AG10803 (cell line): ENCODE data around the gene ZNF346.
"Not testable (repeated sequence)": the region's sequence is repeated elsewhere in the genome, so short reads cannot be mapped to it uniquely, and the experiment has no call there.

ENCODE experiments used
- DNase-seq: peaks from one replicate; pipeline ENCODE4 v3.0.0; 2010; ENCODE audit warnings: low read depth
- H3K4me3 ChIP-seq: 2 replicates; pipeline ENCODE4 v1.5.1; 2011; ENCODE audit warnings: mild to moderate bottlenecking, low read length, control low read depth
- TF ChIP-seq, protein P1 (sequence below): conservative IDR thresholded peaks from 2 replicates; pipeline ENCODE4 v1.5.1; 2011; ENCODE audit warnings: mild to moderate bottlenecking, low read length, control low read depth, inconsistent platforms

Gene ZNF346

DNA sequence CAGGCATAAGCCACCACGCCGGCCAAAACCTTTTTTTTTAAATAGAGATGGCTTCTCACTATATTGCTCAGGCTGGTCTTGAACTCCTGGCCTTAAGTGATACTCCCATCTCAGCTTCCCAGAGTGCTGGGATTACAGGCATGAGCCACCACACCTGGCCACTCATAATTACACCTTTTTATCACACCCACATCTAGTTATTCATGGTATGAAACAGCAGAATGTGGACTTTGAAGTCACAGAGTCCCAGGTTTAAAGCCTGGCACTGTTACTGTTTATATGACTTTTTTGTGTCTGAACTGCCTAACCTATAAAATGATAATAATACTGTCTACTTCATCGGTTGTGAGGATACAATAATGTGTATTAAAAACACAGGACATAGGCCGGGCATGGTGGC, 23.1 kb downstream of the ZNF346 start:
- no peak overlapping the region for H3K4me3 ChIP-seq
- TF ChIP-seq, protein P1, sequence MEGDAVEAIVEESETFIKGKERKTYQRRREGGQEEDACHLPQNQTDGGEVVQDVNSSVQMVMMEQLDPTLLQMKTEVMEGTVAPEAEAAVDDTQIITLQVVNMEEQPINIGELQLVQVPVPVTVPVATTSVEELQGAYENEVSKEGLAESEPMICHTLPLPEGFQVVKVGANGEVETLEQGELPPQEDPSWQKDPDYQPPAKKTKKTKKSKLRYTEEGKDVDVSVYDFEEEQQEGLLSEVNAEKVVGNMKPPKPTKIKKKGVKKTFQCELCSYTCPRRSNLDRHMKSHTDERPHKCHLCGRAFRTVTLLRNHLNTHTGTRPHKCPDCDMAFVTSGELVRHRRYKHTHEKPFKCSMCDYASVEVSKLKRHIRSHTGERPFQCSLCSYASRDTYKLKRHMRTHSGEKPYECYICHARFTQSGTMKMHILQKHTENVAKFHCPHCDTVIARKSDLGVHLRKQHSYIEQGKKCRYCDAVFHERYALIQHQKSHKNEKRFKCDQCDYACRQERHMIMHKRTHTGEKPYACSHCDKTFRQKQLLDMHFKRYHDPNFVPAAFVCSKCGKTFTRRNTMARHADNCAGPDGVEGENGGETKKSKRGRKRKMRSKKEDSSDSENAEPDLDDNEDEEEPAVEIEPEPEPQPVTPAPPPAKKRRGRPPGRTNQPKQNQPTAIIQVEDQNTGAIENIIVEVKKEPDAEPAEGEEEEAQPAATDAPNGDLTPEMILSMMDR, result no peak
- DNase-seq, result no peak

DNA sequence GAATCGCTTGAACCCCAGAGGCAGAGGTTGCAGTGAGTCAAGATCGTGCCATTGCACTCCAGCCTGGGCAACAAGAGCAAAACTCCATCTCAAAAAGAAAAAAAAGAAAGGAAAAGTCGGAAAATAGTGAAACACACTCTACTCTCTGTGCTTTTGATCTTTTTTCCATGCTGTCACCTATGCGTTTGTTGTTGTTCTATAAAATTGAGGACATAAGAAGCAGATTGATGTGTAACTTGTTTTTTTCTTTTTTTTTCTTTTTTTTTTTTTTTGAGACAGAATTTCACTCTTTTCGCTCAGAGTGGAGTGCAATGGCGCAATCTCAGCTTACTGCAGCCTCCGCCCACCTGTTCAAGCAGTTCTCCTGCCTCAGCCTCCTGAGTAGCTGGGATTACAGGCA, 26.0 kb downstream of the ZNF346 start:
- DNase-seq, H3K4me3 ChIP-seq: not testable (repeated sequence)

DNA sequence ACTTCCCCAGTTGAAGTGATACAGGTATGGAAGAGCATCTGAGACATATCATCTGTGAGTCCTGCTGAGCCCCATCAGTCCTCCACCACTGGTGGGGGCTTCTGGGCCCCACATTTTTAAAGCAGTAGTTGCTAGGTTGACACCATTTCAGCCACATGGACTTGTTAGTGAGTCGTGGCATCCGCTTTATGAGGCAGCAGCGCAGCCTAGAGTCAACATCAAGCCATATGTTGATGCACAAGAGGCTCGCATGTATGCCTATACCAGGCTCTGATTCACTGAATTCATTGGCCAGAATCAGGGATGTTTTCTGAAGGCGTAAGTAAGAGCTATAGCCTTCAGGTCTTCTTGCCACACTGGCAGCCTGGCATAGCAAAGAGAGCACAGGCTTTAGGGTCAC, 26.8 kb downstream of the ZNF346 start:
- H3K4me3 ChIP-seq, result no peak overlapping the region
- TF ChIP-seq, protein P1, result no peak
- no peak for DNase-seq

DNA sequence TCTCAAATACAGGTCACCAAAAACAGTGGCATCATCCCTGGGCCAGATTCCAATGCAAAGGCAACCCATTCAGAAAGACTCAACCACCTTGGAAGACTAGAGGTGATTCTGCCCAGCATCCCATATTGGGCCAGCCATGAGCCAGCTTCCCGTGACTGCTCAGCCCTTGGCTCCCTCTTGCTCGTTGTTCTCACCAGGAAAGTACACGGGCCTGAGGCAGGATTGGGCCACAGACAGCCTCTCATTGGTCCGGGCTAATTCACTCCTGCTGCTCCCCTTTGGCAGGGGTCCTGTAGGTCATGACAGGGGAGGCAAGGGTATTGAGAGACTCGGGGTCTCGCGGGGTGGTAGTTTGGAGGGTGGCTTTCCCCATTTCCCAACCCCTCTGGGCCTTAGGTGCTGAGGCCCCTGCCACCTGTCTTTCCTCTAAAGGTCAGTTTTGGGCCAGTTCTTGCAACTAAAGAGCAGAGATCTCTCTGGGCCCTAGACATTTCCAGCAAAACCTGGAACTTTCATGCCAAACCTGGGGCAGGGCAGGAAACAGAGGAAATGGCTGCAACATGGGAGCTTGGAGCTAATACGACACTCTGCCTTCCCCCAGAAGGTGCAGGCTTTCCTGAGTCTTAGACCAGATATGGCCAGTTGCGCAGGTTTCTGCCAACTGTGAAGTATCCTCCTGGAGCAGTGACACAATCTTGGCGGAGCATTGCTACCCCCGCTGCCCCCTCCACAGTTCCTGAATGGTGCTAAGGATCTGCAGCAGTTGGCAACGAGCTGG, 42.2 kb downstream of the ZNF346 start:
- H3K4me3 ChIP-seq, result no peak overlapping the region
- TF ChIP-seq, protein P1, result no peak
- no peak for DNase-seq

DNA sequence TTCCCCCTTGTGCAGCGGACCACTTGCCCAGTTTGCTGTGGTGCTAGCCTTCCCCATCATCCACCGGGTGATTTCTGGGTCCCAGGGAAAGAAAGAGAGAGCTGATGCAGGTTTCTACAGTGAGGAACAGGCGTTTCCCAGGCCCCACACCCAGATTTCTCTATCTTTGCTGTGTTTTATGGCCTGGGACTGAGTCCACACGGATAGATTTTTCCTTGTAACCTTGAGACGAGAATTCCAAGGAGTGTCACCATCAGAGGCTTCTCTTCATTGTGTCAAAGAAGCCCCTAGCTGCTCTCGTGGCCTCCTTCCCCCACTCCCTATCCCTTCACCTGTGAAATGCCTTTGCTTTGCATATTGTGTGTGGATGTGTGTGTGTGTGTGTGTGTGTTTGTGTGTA, 43.0 kb downstream of the ZNF346 start:
- TF ChIP-seq, protein P1, result no peak
- DNase-seq, result no peak
- H3K4me3 ChIP-seq, result no peak overlapping the region

DNA sequence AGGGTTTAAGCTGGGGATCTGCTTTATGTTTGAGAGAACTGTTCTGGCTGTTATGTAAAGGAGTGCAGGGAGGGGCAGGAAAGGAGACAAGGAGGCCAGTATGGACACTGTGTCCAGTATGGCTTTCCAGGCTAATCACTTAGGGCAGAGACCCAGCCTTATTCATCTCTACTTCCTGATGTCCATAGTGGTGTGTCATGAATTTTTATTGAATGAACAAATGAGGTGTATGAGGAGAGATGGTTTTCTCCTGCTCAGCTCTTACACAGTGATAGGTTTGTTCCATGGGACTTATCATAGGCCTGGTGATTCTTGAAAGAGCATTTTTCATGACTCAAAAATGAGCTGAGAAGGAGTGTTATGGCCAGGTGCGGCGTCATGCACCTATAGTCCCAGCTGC, 43.7 kb downstream of the ZNF346 start:
- TF ChIP-seq, protein P1, result no peak
- H3K4me3 ChIP-seq, result no peak overlapping the region
- no peak for DNase-seq

DNA sequence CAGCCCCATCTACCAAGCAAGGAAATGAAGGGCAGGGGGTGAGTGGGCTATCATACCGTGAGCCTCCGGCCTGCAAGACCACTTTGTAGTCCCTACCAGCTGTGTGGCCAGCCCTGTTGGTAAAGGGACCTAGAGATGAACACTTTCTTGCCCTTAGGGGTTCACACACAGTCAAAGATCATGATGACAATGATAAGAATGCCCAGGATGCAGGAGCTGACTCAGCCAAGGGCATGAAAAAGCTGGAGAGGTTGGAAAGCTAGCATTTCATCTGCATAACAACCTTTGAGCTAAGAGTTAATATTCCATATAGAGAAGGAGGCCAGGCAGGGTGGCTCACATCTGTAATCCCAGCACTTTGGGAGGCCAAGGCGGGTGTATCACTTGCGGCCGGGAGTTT, 45.0 kb downstream of the ZNF346 start:
- no peak overlapping the region for H3K4me3 ChIP-seq
- TF ChIP-seq, protein P1, result no peak
- DNase-seq, result no peak
